DMS79 (cell line): ENCODE data around the gene THSD7B.
A peak's percentile ranks its signal among the peaks of the same experiment; 100 is the strongest.

Source experiments
- DNase-seq: peaks from one replicate; lab custom pipeline; 2025; lab: John Stamatoyannopoulos, UW

THSD7B gene

GRCh38 chr2:137387044-137387443 is 621.7 kb downstream of the THSD7B start:
- no peak for DNase-seq

GRCh38 chr2:137405496-137405895 is 640.2 kb downstream of the THSD7B start:
- DNase-seq: no peak

GRCh38 chr2:137411585-137411984 is 646.2 kb downstream of the THSD7B start:
- DNase-seq: no peak

- DNase-seq: no peak
Observed at GRCh38 chr2:137420744-137421143, 655.4 kb downstream of the THSD7B start.

DNA sequence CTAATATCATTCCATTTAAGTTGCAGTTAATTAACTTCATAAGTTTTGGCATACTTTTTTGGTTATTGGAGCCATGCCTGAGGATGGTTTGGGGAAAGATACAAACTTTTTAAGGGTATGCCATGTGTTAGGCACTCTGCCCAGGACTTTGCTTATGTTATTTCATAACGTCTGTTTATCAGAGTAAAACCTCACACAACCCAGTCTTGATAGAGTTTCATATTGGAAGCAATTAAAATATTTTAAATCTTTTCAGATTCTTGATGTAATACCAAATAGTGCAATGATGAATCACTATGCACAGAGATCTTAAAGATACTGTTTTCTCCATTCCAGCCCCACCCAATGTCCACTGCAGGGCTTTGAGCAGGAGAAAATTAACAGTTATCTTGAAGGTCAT is 669.8 kb downstream of the THSD7B start:
- DNase-seq: no peak

GRCh38 chr2:137437386-137437785 is 672.0 kb downstream of the THSD7B start:
- no peak for DNase-seq

GRCh38 chr2:137444970-137445369 is 679.6 kb downstream of the THSD7B start:
- DNase-seq: no peak

GRCh38 chr2:137449454-137449853 is 684.1 kb downstream of the THSD7B start:
- no peak for DNase-seq

DNA sequence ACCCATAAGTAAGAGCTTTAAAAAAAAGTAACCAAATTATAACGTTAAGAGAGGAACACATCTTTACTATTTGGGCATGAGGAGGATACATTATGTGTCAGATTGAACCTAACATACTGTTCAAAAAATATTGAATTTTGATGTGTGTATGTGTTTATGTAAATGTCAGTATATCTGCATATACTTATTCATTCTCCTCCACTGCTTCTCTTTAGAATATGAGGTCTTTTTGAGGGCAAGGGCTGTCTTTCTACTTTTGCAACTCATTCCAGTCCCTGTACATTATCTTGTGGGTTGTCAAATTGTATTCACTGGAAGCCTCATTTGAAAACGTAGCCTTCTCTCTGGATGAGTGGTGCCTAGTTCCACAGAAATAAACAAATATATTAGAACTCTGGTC is 689.5 kb downstream of the THSD7B start:
- no peak for DNase-seq

- no peak for DNase-seq
Observed at GRCh38 chr2:137467246-137467862, 702.0 kb downstream of the THSD7B start.

- no peak for DNase-seq
Observed at GRCh38 chr2:137493261-137493660, 727.9 kb downstream of the THSD7B start.

GRCh38 chr2:137500599-137500998 is 735.3 kb downstream of the THSD7B start:
- DNase-seq: no peak

DNA sequence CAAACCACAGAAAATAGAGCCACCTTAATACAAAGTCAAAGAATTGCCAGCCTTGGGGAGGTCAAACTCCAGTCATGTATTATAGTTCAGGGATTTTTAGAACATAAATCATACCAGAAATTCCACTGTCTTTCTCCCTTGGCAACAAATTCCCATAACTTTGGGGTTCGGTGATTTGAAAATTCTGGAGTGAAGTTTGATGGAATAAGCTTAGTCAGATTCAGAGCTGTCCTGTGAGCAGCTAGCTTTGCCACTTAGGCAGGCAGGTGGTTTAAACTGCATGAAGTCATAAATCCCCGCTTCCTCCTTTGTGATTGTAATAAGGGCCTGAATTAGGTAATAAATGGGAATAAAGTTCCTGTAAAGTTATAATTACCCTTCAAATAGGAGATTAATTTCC is 741.9 kb downstream of the THSD7B start:
- peak; percentile 63 for DNase-seq

DNA sequence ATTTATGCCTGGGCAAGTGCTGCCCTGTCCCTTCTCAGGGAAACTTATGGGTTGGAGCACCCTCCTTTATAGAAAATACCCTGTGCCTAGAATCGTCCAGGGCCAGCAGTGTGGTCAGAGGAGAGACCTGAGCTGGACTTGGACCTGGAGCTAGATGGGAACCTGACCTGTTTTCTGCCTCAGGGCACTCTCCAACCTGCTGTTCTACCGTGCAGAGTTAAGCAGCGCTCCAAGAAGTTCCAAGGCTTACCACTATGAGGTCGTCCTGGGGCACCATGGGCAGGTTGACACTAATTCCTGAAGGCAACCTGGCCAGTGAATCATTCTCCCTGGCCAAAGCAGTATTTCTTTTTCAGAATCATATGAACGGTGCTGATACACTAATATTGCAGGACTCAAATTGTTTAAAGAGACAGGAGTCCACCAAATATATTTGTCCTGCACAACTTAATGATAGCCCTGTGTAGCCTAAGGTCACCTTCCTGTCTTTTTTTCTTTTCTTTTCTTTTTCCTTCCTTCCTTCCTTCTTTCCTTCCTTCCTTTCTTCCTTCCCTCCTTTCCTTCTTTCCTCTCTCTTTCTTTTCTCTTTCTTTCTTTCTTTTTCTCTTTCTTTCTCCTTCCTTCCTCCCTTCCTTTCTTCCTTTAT is 743.5 kb downstream of the THSD7B start:
- DNase-seq: peak; percentile 16

DNA sequence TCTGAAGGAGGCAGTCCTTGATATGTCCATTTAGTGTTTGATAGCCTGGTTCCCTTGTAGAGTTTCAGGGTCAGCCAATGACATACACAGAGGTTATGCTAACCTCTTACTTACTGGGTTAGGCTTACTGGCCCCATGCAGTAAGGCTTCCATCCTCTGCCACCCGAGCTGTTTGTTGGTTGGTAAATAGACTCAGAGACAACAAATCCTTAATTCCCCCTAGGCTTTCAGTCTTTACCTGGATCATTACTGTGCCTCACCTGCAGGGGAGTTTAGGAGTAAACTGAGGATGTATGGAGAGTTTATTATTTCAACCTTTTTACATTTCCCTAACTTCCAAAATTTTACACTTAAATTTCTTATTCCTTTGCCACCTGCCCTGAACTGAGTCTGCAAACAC is 746.2 kb downstream of the THSD7B start:
- no peak for DNase-seq

GRCh38 chr2:137521653-137522619 is 756.6 kb downstream of the THSD7B start:
- DNase-seq: peak; percentile 62

DNA sequence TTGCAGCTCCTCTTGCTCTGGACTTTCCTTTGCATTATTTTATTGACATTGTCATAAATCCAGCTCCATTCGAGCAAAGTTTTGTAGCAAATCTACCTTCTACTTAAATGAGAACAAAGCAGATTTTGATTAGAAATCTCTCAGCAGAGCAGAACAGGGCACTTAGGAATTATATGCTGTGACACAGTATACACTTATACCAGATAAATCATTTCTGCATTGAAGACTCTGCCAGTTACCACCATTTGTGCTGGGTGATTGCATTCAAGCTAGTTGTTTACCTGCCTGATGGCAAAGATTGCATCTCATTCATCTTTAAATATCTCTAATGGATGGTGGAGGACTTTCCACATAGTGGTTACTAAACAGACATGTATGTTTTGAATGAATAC is 757.3 kb downstream of the THSD7B start:
- peak; percentile 93 for DNase-seq

- DNase-seq: peak; percentile 81
Observed at GRCh38 chr2:137523931-137524330, 758.6 kb downstream of the THSD7B start.

GRCh38 chr2:137525132-137525531 is 759.8 kb downstream of the THSD7B start:
- no peak for DNase-seq

DNA sequence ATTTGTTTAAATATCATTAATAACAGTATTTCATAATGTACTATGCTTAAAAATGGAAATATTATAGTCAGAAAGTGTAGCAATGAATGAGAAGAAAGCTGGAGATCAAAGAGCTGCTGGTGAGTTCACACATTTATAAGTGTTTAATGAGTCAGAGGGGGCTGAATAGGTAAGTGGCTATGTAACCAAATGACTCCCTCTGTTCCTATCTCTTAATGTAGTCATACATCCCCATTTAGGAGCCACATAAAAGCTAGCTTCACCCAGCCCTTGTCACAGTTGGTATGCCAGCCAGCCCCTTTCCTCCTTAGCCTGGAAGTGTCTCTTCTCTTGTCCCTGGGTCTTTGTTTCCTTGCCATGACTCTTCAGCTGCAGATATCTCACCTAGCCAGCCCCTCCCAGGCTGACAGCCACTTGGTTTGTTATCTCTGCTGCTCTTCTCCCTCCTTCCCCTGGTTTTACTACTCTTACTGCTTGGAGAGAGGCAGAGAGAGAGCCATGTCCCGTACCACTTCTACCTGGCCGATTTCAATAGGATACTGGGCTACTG is 760.4 kb downstream of the THSD7B start:
- DNase-seq: peak; percentile 17

- DNase-seq: no peak
Observed at GRCh38 chr2:137535897-137536296, 770.6 kb downstream of the THSD7B start.

DNA sequence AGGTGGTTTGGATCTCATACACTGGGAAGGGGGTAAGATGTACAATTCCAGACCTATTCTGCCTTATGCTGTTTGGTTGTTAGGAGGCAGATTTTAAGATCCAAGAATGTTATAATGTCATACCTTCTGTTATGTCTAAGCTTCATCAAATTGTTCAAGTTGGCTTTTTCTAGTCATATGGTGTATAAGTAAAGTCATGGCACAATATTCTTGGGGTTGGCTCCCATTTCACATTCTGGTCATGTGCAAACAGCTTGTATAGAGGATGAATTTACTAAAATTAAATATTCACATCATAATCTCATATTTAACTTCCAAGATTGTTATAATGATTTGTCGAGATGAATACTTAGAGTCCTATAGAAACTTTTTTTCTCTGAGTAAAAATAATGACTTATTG is 774.0 kb downstream of the THSD7B start:
- no peak for DNase-seq

- no peak for DNase-seq
Observed at GRCh38 chr2:137547842-137548241, 782.5 kb downstream of the THSD7B start.
